Suppressor macrophage (primary cell): ENCODE results near the gene HOXD12.

Source experiments
- DNase-seq, 4 experiments: peaks; one replicate each; pipeline ENCODE4 v3.0.0-alpha.2; 2020 to 2022

Gene HOXD12

DNA sequence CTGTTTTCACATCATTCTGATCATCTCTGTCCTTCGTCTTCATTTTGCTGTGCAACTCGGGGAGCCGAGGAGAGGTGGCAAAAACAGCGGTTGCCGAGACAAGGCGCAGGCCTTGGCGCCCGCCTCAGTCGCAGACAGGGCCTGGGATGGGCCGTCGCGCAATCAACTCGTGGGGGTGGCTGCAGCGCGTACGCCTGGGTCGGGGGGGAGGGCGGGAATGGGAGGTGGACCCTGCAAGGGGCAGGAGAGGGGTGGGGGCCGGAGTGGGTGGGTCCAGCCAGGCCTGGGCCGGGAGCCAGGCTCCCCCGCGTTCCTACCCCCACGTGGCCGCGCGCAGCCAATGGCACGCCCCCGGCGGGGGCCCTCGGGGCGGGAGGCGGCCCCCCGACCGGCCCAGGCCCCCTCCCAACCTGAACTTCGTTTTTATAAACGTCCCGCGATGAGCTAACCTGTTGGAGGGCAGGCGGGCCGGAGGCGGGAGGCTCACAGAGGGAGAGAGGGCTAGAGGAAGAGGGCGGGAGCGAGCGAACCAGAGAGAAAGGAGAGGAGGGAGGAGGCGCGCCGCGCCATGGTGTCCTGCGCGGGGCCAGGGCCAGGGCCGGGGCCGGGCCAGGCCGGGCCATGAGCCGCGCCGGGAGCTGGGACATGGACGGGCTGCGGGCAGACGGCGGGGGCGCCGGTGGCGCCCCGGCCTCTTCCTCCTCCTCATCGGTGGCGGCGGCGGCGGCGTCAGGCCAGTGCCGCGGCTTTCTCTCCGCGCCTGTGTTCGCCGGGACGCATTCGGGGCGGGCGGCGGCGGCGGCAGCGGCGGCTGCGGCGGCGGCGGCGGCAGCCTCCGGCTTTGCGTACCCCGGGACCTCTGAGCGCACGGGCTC is 7.1 kb upstream of the HOXD12 start, which contains the start of gene HOXD13:
Gene HOXD13 (plus strand): TSS at position 452 of the 875 bp plus-strand sequence. CDS start 170 bp downstream, at position 622.
- no peak for DNase-seq

DNA sequence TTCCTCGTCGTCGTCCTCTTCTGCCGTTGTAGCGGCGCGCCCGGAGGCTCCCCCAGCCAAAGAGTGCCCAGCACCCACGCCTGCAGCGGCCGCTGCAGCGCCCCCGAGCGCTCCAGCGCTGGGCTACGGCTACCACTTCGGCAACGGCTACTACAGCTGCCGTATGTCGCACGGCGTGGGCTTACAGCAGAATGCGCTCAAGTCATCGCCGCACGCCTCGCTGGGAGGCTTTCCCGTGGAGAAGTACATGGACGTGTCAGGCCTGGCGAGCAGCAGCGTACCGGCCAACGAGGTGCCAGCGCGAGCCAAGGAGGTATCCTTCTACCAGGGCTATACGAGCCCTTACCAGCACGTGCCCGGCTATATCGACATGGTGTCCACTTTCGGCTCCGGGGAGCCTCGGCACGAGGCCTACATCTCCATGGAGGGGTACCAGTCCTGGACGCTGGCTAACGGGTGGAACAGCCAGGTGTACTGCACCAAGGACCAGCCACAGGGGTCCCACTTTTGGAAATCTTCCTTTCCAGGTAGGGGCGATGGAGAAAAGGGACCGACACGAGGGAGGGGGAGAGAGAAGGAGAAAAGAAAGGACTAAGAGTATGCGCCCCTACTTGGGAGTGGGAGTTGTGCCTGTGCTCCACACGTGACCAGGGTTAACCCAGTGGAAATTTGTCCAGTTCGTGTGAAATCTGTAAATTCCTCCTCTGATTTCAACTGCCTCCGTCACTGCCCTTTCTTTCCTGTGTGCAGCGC is 6.3 kb upstream of the HOXD12 start:
- DNase-seq = peak in 1 of 4 experiments; percentile 33

DNA sequence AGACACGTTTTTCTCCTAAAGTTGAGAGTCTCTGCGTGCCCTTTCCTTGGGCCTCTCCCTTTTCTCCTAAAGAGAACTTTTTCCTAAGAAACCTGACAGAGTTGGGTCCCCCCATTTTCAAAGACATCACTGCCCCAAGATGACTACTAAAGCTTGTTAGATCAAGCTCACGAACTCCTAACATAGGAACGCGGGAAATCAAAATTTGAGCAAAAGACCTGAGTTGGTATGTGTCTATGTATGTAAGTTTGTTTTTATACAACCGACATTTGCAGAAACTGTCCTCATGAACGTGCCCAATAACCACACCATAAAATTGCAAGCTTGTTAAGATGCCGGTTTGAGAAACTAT is 5.7 kb upstream of the HOXD12 start:
- no peak for DNase-seq

DNA sequence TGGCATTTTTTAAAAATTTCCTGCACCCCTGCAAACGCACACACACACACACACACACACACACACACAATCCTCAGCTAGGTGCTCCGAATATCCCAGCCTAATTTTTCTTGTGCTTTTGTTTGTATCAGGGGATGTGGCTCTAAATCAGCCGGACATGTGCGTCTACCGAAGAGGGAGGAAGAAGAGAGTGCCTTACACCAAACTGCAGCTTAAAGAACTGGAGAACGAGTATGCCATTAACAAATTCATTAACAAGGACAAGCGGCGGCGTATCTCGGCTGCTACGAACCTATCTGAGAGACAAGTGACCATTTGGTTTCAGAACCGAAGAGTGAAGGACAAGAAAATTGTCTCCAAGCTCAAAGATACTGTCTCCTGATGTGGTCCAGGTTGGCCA is 5.2 kb upstream of the HOXD12 start:
- DNase-seq = no peak

DNA sequence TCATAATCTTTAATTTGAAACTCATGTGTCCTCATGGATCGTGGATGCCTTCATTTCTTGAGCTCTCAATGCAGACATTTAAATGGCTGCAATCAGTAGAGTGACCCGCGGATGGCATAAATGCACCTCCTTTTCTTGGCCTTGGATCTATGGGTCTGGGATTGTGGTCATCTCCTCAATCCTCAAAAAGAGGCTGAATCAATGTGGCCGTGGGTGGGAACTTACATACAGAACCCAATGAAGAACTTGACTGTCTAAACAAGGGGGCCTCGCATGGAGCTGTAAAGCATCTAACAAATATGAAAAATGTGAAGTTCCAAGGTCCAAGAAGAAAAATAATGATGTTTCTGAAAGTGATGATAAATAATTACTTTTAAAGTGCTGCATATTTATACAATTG is 4.2 kb upstream of the HOXD12 start:
- DNase-seq = no peak

DNA sequence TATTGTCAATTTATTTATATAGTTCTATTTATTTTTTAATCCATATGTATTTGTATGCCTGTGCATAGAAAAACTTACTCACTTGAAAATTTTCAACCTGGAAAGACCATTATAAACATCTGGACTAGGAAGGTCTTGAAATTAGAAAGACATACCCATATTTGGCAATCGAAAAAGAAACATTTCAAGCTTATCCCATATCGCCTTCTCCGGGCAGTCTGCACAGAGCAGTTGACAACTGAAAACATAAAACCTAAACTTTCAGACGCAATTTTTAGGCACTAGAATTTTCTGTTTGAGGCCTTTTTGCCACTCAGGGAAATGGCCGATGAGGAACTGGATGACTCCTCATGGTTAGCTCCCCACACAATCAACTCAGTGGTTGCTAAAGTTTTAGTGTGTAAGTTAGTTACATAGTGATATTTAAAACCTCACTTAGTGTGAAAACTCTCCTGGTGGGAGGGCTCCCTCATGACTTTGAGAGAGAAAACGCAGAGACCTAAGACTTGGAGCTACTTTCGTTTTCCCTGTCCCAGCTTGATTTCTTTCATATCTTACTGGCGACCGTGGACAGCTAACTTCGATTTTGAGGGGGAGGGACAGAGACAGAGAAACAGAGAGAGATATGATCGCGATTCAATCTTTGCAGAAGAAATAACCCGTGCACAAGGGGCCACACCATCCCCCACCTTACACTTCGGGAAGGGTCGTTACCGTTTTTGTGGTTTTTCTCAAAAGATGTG is 3.2 kb upstream of the HOXD12 start:
- DNase-seq = peak in 2 of 4 experiments; percentile 13 to 25

DNA sequence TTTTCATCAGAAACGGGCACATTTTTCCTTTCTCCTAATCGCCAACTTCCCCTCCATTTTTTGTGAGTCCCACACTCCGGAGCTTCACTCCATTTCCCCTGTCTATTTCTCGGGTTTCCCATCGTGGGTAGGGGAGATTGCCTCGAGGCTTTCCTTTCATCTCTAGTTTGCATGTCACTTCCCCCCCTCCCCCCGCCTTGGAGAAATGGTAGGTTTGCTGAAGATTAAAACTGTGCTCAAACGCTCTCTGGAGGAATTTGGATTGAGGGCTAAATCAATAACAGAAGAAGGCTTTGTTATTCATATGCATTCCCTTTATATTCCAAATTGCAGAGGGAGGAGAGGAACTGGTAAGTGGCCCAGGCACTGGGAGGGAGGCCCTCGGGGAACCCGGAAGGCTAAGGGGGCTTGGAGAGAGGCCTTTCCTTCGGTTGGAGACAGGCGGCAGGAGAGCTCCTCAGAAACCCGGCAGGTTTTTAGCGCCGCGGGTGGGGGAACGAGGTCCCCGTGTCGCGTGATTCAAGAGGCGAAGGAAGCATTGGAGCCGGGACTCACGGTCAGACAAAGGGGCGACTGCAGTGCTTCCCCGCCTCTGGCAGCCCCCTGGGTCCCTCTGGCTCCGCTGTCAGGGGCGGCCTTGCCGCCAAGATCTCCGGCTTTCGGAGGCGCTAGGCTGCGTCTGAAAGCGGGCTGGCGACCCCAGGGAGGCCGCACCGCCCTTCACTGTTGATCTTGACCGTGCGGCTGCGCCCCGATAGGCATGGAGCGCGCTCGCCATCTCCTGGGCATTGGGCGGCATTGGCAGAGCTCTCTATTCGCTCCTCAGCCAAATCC is 2.4 kb upstream of the HOXD12 start:
- peak; percentile 64 to 82 (median 74) for DNase-seq

DNA sequence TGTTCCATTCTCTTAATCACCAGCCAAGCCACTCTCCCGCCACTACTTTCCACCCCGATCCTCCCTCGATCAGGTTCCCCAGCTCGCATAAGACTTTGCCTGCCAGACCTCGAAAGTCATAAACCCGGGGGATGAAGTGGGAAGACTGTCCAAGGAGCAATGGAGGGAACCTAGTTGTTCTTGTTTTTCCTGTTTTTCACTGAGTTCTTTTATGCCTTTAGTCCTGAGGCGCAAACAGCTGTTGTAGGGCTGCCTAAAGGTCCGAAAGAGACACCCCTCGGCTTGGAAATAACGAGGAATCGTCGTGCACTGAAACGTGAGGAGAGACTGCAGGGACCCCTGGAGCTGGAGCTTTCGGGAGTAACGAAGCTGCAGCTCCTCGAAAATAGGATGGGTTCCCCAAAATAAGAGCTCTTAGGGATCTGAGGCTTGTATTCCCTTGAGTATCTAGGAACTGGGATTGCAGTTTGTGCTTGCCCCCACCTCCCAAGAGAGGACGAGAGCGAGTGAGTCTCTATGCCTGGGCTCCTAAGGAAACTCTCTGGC is 1.7 kb upstream of the HOXD12 start:
- no peak for DNase-seq

DNA sequence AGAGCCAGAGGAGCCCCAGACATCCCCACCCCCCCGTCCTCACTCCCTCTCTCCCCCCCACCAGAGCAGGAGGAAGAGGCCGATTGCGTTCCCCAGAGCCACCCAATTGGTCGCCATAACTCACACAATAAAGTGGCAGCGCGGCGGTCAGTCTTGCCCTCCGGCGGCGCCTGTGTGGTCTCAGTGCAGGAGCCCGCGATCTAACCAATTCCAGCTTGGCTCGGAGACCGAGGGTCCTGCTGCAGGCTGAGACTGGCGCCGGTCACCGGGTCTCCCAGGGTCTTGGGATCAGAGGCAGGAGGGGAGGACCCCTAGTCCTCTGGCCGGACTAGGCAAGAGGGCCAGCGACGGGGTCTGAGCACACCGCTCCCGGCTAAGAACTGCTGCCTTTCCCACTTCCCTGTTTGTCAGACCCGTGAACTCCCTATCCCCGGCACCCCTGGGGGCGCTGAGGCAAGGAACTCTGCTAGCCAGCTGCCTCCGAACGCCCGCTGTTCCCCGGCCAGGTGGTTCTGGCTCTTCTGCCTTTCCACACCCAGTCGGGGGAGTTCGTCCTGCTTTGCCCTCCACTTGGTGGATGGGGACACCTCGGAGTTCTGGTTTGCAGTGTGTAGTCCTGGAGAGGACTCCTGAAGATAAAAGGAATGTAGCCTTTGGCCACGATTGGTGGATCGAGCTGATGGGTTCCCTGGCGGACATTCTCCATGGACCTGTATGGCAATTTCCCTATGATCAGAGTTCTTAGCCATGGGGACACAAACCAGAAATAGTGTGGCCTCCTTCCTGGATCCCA is 1.0 kb upstream of the HOXD12 start:
- no peak for DNase-seq

DNA sequence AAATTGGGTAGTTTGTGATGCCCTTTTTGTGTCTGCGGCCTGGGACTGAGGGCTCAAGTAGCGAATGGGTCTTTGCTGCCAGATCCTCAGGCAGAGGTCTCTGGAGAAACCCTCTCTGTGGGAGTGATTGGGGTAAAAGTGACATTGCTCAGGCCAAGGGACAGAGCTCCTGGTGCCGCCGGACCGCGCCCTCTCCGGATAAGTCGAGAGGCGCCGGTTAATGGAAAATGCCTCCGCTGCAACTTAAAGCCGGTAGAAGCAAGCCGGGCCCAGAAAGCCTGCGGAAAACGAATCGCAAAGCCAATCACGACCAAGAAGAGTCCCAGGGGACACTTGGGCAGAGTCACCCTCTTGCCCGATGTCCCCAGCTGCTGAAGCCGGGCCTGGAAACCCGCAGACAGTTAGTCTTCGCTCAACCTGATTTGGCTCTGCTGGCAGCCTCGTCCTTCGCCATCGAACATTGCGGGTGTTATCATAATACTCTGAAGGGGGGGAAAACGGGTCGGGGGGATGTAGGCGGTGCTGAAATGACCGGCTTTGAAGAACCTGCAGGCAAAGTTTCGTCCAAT is 352 bp upstream of the HOXD12 start:
- no peak for DNase-seq

DNA sequence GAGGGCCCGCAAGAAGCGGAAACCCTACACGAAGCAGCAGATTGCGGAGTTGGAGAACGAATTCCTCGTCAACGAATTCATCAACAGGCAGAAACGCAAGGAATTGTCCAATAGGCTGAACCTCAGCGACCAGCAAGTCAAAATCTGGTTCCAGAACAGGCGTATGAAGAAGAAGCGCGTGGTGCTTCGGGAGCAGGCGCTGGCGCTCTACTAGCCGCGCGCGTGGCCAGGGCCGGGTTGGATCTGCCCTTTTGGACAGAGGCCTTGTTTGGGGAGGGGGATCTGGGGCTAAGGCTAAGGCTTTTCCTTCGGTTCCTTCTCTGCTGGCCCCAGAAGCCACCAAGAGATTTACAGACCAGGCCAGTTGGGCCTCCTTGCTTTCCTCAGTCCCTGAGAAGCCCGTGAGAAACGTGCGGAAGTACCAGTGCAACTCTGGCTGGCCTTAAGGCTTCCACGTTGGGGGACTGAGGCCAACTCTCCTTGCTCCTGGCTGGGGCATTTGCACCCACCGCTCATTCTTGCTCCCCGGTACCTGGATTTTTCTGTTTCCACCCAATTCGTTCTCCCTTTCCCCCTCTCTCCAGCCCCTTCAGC is 1.0 kb downstream of the HOXD12 start:
- DNase-seq = no peak

DNA sequence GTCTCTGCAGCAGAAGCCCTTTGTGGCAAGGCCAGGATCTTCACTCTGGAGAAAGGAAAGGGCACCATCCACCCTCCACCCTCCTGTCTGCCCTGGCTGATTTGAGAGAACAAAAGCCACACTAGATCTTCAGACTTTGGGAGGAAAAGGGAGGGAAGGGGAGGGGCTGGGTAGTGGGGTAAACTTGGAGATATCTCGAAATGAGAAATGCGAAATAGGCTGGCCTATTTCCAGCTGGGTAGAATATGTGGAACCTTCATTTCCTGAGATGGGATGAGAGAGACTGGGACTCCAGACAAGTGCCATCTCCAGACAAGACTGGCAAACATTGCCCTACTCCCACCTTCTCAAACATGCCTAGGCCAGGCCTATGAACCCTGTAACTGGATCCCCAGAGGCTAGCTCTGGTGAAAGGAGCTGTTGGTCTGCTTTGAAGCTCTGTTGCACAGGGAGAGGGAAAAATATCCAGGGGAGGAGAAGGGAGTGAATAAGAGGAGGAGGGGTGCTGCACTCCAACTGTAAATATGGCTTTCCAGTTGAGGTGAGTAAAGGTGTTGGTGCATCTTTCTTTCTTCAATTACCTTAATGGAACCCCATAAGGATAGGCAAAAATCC is 1.7 kb downstream of the HOXD12 start:
- no peak for DNase-seq

DNA sequence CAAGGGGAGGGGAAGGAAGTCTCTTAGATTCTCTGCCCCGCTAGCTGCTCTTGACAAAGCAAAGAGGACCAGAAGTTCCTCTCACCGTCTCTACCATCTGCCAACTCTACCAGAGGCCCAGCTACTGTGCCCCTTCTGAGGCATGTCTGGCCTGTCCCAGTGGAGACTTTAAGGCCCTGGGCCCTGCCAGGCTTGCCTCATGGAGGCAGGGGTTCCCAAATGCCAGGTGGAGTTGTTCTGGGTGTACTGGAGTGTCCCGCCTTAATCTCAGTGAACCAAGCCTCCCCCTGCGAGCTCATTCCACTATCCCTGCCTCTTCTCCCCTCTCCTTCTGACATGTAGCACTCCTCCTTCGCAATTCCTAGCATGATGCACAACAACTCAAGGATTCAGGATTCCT is 2.2 kb downstream of the HOXD12 start:
- DNase-seq = no peak

DNA sequence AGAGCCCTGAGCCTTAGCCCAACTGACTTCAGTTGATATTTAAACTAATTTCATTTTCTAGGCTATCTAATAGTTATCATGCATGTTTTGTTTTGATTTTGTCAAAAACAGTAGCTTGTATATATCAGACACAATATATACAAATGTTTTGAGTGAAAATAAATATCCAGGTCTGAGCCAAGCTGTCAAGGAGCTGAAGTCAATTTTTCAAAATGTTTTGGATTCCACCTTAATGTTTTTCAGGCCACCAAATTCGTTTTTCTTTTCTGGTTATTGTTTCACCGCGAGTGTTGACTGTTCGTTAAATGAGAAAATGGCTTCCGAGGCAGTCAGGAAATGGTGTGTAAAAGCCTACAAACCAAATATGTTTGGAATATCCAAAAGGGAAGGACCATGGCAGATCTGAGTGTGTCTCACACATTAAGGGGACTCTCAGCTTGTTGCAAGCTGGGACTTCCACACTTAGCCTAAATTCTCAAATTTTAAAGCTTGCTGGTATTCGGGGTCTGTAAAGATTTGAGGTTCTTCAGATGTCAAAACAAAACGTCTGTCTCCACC is 2.8 kb downstream of the HOXD12 start:
- DNase-seq = no peak

DNA sequence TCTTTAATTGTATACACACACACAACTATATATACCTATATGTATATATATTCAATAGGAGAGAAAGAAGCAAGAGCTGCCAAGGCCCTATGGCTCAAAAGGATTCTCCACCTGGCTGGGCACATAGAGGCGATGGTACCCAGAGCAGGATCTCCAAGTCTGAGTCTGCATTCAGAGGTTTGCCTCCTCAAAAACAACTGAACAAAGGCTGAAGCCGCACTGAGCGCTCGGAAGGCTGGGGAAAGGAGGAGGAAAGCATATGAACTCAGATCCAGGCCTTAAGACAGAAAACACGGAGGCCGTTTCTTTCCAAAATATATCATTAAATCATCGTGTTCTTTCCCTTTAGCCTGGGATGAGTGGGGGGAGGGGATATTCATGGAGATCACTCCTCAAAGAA is 3.6 kb downstream of the HOXD12 start:
- no peak for DNase-seq

DNA sequence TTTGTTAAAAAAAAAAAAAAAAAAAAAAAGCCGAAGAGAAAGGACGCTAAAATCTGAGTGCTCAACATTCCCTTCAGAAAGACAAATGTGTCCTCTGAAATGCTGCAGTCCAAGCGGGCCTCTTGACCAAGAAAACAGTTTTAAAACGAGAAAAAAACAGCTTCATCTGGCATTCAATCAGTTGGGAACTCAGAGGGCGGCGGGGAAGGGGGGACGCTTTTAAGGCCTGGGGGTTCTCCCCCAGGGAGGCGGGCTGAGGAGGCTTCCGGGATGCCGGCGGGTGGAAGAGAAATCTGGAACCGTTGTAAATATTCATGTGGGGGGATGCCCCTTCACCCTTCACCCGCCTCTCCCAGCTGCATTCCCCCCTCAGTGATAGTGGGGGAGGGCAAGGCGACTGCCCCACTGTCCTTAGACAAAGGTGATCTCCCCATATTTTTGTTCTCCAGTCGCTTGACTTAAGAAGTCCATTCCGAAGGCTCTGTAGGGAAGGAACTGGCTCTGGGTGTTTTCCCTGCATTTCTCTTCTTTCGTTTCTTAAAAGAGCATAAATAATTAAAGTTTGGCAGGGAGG is 4.2 kb downstream of the HOXD12 start:
- DNase-seq = no peak

DNA sequence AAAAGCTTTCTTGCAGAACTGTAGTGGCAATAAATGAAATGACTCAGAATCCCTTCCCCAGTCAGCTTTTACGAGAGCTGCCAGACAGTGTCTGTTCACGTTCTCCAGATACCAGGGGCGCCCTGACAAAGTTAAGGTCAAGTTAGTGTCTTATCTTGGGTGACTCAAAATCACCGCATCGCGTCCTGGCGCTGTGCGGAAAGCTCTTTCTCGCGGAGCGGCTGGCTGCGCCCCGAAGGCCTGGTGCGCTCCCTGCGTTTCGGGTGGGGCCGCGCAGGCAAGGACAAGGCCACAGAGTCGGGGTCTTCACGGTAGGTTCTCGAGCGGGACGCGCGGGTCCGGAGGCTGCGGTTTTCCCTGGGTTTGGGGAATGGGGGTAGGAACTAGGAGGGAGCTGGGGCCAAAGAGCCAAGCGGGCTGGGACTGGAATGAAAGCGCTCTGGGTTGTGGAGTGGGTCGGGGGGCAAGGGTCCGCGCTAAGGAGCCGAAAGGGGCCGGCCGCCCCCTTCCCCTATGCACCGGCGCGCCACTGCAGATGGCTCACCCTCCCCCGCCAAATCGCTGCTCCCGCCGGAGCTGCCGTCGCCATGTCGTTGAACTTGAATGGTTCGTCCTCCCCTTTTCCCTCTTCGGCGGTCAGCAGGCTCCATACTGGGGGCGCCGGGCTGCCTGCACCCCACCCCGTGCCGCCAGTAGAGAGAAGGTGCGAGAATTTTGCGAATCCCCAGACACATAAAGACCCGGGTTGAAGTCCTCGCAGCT is 4.9 kb downstream of the HOXD12 start:
- DNase-seq = peak in 1 of 4 experiments; percentile 9

DNA sequence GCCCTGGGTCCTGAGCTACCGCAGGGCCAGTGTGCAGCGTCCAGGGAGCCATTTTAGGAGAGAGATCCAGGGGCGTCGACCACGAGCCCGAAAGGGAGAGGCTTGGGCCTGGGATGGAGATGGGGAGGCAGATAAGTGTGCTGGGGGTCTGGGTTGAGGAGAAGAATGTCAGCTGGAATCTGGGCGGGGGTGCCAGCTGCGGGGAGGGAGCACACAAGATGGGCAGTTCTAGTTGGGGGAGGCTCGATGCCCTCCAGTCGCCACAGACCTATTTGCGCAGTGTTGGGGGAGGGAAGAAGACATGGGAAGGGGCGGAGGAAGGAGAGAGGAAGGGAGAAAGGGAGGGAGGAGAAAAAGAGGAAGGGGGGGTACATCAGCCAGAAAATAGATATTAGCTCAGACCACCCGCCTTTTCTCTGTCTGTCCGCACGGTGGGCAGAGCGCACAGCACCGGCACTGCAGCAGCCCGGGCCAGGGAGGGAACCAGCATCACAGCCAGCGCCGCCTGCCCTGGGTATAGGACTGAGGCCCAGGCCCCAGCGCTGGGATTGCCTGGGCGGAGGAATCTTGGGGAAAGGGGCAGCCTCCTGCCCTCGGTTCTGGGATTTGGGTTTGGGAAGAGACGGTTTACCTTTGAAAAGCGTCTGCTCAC is 5.6 kb downstream of the HOXD12 start:
- no peak for DNase-seq
